ENCODE measurements around the gene COQ3.

GRCh38 chr6:99393698-99394531 is at the start of gene COQ3:
- TF ChIP-seq POLR2A (IDR thresholded peaks at IDR 0.05) (peak; percentile 30), CTCF (IDR thresholded peaks at IDR 0.05) (no peak)
